ENCODE measurements around the gene MBD6.
A peak's percentile ranks its signal among the peaks of the same experiment; 100 is the strongest.
"Not testable (repeated sequence)": the region's sequence is repeated elsewhere in the genome, so short reads cannot be mapped to it uniquely, and the experiment has no call there.

The MBD6 gene

GRCh38 chr12:57546438-57547287 is 24.0 kb downstream of the MBD6 start, which contains the start of gene DCTN2:
DCTN2 (minus strand) TSS chr12:57547192; CDS start chr12:57547063, 129 bp downstream.
- peak in 1 of 2 donors; percentile 97 for DNase-seq (ENCODE audit: extremely low read depth in 1 of 2, low read depth in 1 of 2)

GRCh38 chr12:57547288-57548012 is 24.8 kb downstream of the MBD6 start:
- DNase-seq (ENCODE audit: extremely low read depth in 1 of 2, low read depth in 1 of 2), result peak in 1 of 2 donors; percentile 85

- no peak for DNase-seq (ENCODE audit: extremely low read depth in 1 of 2, low read depth in 1 of 2)
These were observed 25.3 kb downstream of the MBD6 start for GRCh38 chr12:57548013-57548315.

- no peak for DNase-seq (ENCODE audit: extremely low read depth in 1 of 2, low read depth in 1 of 2)
These were observed 25.9 kb downstream of the MBD6 start for GRCh38 chr12:57548488-57548887.

- no peak for DNase-seq (ENCODE audit: extremely low read depth in 1 of 2, low read depth in 1 of 2)
These were observed 26.7 kb downstream of the MBD6 start for GRCh38 chr12:57549203-57549908.

- DNase-seq (ENCODE audit: extremely low read depth in 1 of 2, low read depth in 1 of 2), result peak; percentile 43 to 45
These were observed 27.5 kb downstream of the MBD6 start, which contains the start of gene KIF5A for GRCh38 chr12:57549909-57550640. KIF5A (plus strand) TSS chr12:57550044; CDS start chr12:57550272, 228 bp downstream.

GRCh38 chr12:57550641-57551549 is 28.3 kb downstream of the MBD6 start:
- DNase-seq (ENCODE audit: extremely low read depth in 1 of 2, low read depth in 1 of 2), result no peak

- DNase-seq (ENCODE audit: extremely low read depth in 1 of 2, low read depth in 1 of 2), result no peak
These were observed 29.1 kb downstream of the MBD6 start for GRCh38 chr12:57551637-57552305.

- no peak for DNase-seq (ENCODE audit: extremely low read depth in 1 of 2, low read depth in 1 of 2)
These were observed 29.7 kb downstream of the MBD6 start for GRCh38 chr12:57552306-57552651.

- no peak for DNase-seq (ENCODE audit: extremely low read depth in 1 of 2, low read depth in 1 of 2)
These were observed 30.2 kb downstream of the MBD6 start for GRCh38 chr12:57552835-57553313.

GRCh38 chr12:57553343-57554202 is 30.9 kb downstream of the MBD6 start:
- DNase-seq (ENCODE audit: extremely low read depth in 1 of 2, low read depth in 1 of 2), result no peak

GRCh38 chr12:57554453-57554852 is 31.8 kb downstream of the MBD6 start:
- DNase-seq (ENCODE audit: extremely low read depth in 1 of 2, low read depth in 1 of 2), result no peak

- DNase-seq (ENCODE audit: extremely low read depth in 1 of 2, low read depth in 1 of 2), result no peak
These were observed 32.3 kb downstream of the MBD6 start for GRCh38 chr12:57554897-57555296.

- no peak for DNase-seq (ENCODE audit: extremely low read depth in 1 of 2, low read depth in 1 of 2)
These were observed 36.2 kb downstream of the MBD6 start for GRCh38 chr12:57558864-57559263.

- DNase-seq (ENCODE audit: extremely low read depth in 1 of 2, low read depth in 1 of 2), result no peak
These were observed 37.9 kb downstream of the MBD6 start for GRCh38 chr12:57560516-57560915.

GRCh38 chr12:57561117-57561516 is 38.5 kb downstream of the MBD6 start:
- not testable (repeated sequence) for DNase-seq (ENCODE audit: extremely low read depth in 1 of 2, low read depth in 1 of 2)

GRCh38 chr12:57563358-57563757 is 40.7 kb downstream of the MBD6 start:
- no peak for DNase-seq (ENCODE audit: extremely low read depth in 1 of 2, low read depth in 1 of 2)

- no peak for DNase-seq (ENCODE audit: extremely low read depth in 1 of 2, low read depth in 1 of 2)
These were observed 41.6 kb downstream of the MBD6 start for GRCh38 chr12:57564178-57564740.

All from stimulated activated CD8-positive, alpha-beta memory T cell treated with anti-CD3 and anti-CD28 coated beads, Interleukin-7, amount 100 ng/mL, for 48 hours (primary cell).